A673 (cell line): ENCODE results near the gene ZNF25.
"Not testable (repeated sequence)": the region's sequence is repeated elsewhere in the genome, so short reads cannot be mapped to it uniquely, and the experiment has no call there.

Source experiments
- EZH2 ChIP-seq: fragments of 200-600 bp; sonication (generic); IDR thresholded peaks from 2 replicates; pipeline ENCODE4 v1.6.1; 2017; ENCODE audit warnings: borderline replicate concordance, low read depth, mild to moderate bottlenecking, mixed read lengths, antibody characterized with exemption, low read length; ENCODE audit not compliant: poor library complexity, severe bottlenecking
- TF ChIP-seq, protein P1 (sequence below): fragments of 300-800, 200-600 bp; sonication (generic); conservative IDR thresholded peaks from 2 replicates; pipeline ENCODE4 v1.5.1; 2017; ENCODE audit warnings: low read depth, mild to moderate bottlenecking, antibody characterized with exemption, low read length, moderate library complexity, mixed read lengths

- TF ChIP-seq, protein P1, sequence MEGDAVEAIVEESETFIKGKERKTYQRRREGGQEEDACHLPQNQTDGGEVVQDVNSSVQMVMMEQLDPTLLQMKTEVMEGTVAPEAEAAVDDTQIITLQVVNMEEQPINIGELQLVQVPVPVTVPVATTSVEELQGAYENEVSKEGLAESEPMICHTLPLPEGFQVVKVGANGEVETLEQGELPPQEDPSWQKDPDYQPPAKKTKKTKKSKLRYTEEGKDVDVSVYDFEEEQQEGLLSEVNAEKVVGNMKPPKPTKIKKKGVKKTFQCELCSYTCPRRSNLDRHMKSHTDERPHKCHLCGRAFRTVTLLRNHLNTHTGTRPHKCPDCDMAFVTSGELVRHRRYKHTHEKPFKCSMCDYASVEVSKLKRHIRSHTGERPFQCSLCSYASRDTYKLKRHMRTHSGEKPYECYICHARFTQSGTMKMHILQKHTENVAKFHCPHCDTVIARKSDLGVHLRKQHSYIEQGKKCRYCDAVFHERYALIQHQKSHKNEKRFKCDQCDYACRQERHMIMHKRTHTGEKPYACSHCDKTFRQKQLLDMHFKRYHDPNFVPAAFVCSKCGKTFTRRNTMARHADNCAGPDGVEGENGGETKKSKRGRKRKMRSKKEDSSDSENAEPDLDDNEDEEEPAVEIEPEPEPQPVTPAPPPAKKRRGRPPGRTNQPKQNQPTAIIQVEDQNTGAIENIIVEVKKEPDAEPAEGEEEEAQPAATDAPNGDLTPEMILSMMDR = not testable (repeated sequence)
- not testable (repeated sequence) for TF ChIP-seq EZH2
These were observed 24.0 kb upstream of the ZNF25 start for GRCh38 chr10:38000474-38000873.
